T-helper 2 cell treated with Interferon-gamma antibody and Interleukin-4, amounts not matched to agents 5 μg/mL and 100 μg/mL, for 36 hours (primary cell): ENCODE measurements around the gene SLC5A5.

Experiments used
- DNase-seq: peaks from one replicate; pipeline ENCODE4 v3.0.0; 2021; ENCODE audit warnings: low spot score
- H3K27ac Mint-ChIP-seq: one replicate; pipeline ENCODE4 v1.8.0; 2021; ENCODE audit warnings: mild to moderate bottlenecking, mixed read lengths
- H3K27me3 Mint-ChIP-seq: one replicate; pipeline ENCODE4 v1.8.0; 2021; ENCODE audit warnings: low read depth, mixed read lengths
- H3K36me3 Mint-ChIP-seq: one replicate; pipeline ENCODE4 v1.8.0; 2021; ENCODE audit warnings: low read depth, mixed read lengths
- H3K4me1 Mint-ChIP-seq: one replicate; pipeline ENCODE4 v1.8.0; 2021; ENCODE audit warnings: low read depth, mixed read lengths
- H3K4me3 Mint-ChIP-seq: one replicate; pipeline ENCODE4 v1.8.0; 2022; ENCODE audit warnings: mild to moderate bottlenecking, moderate library complexity, mixed read lengths
- H3K9me3 Mint-ChIP-seq: one replicate; pipeline ENCODE4 v1.8.0; 2021; ENCODE audit warnings: mixed read lengths

Gene SLC5A5

DNA sequence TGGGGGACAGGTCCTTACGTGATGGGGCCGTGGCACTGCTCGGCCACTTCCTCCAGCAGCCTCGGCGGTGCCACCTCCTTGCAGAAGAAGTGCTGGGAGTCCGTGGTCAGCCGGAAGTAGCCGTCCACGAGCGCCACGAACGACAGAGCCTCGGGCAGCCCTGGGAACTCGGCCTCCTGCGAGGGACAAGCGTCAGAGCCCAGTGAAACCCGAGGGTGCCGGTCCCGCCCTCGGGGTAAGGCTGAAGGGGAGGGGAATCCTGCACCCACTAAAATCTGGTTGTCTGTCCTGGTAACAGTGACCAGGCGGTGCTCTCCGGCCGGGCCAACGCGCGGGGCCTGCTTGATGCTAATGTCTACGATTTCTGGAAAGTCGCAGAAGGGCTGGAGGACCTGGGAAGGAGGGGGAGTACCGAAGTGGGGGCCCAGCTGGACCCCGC, 30.4 kb upstream of the SLC5A5 start:
- peaks cover 76% of the 10 kb centered on the region for H3K36me3 Mint-ChIP-seq
- no peak for DNase-seq
- no peaks in the 10 kb centered on the region for H3K9me3 Mint-ChIP-seq
- H3K27ac Mint-ChIP-seq = no peak overlapping the region
- no peaks in the 10 kb centered on the region for H3K27me3 Mint-ChIP-seq
- H3K4me1 Mint-ChIP-seq = peaks cover 20% of the 10 kb centered on the region
- H3K4me3 Mint-ChIP-seq = no peak overlapping the region

DNA sequence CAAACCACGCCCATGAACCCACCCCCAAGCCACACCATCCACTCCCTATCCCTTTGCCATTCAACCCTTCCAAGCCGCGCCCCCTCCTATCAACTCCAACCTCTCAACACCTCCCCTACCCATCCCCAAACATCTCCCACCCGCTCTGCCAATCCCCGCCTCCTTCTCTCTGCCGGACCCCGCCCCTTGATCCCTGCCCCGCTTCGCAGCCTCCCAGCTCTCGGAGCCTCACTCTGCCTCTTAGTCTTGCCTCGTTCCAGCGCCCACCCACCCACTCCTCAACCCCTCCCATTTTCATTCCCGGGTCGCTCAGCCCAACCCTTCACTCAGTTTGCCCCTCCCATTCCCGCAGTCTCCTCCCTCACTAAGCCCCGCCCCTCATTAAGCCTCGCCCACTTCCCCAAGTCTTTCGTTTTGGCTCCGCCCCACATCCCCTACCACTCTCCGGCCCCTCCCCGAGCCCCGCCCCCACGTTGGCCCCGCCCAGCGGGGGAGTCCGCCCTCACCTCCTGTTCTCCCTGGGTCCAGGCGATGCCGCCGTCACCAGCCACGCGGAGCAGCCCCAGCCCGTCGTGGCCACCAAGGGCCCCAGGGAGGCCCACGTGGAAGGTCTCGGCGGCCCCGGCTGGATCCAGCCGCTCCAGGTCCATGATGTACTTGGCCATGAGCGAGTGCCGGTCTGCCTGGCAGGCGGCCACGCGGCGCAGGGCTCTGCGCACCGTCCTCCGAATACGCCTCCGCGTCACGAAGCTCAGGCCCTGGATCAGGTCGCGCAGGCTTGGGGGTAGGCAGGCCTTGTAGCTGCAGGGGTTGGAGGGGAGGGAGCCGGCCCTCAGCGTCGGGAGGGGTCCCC, 29.7 kb upstream of the SLC5A5 start:
- Mint-ChIP-seq H3K27ac (no peak overlapping the region), H3K36me3 (peaks cover 71% of the 10 kb centered on the region)
- DNase-seq = no peak

DNA sequence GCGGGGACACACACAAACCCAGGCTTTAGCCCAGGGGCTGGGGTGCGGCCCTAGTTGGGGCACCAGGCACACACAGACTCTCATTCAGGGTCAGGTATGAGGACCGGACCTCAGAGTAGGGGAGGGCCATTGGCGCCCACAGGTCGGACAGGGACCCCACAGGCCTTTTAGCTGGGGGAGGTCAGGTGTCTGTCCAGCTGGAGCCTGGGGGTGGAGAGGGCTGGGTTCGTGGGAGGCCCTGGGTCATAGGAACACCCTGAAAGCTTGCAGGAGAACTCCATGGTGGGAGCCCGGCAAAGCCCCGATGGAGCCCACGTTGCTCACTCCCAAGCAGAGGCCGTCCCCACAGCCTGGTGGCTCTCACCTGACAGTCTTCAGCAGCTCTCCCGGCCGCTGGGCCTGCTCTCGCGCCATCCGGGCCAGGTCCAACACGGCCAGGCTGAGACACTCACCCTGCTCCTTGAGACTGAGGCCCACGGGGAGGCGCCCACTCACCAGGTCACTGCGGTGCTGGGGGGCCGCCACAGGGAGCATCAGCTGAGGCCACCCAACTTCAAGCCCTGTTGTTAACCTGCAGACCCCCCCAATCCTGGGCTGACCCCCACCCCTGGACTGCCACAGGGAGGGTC, 29.0 kb upstream of the SLC5A5 start:
- Mint-ChIP-seq H3K27ac (no peak overlapping the region), H3K36me3 (peaks cover 66% of the 10 kb centered on the region)
- DNase-seq = no peak

More for the DNA sequence above, 29.7 kb upstream of the SLC5A5 start:
- Mint-ChIP-seq H3K27me3 (no peaks in the 10 kb centered on the region), H3K4me3 (no peak overlapping the region), H3K9me3 (no peaks in the 10 kb centered on the region), H3K4me1 (peaks cover 22% of the 10 kb centered on the region)

DNA sequence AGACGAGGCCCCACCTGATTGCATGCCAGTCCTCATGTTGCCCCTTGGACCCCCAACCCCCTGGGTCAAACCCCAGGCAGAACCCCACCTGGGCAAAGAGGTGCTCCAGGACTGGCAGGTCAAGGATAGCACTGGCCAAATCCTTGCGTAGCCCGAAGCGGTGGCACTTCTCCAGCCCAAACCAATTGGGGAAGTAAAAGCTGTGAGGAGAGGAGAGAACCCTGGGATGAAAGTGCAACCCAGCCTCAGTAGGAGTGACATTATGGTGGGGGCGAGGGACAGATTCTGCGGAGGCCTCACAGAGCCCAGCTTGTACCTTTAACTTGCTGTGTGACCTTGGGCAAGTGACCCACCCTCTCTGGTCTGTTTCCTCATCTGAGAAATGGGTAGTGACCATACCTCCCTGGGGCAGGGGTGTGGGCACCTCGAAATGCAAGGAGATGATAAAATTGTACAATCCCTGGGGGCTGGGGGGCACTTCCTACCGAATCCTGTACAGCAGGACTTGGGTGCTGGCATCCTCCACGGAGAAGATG, 28.4 kb upstream of the SLC5A5 start:
- H3K4me1 Mint-ChIP-seq = peaks cover 26% of the 10 kb centered on the region
- H3K9me3 Mint-ChIP-seq = no peaks in the 10 kb centered on the region
- H3K27me3 Mint-ChIP-seq = no peaks in the 10 kb centered on the region
- H3K4me3 Mint-ChIP-seq = peak overlapping the region; percentile 18
- H3K36me3 Mint-ChIP-seq = peaks cover 60% of the 10 kb centered on the region
- DNase-seq = no peak
- H3K27ac Mint-ChIP-seq = no peak overlapping the region

More for the DNA sequence above, 29.0 kb upstream of the SLC5A5 start:
- Mint-ChIP-seq H3K9me3 (no peaks in the 10 kb centered on the region), H3K4me1 (peaks cover 22% of the 10 kb centered on the region), H3K27me3 (no peaks in the 10 kb centered on the region), H3K4me3 (no peak overlapping the region)

DNA sequence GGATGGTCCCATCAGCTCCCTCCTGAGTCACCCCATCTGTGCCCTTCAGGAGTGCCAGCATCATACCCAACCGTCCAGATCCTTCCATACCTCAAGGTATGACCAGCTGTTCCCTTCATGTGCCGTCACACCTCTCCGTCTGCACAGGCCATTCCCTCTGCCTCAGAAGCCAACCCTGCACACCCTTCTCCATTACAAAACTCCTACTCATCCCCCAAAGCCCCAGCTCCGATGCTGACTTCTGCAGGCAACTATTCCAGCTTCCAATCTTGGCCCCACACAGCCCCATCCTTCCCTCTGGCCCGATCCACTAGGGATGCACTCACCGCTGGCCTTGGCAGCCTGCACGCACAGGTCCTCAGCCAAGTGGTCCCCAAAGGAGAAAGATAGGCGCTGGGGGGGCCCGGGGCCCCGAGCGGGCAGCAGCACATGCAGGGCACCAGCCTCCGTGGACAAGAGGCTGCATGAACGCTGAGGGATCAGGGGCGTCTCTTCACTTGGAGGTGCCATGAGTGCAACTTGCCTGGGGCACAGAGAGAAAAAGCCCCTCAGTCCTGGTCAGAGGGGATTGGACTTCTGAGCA, 27.7 kb upstream of the SLC5A5 start:
- peaks cover 57% of the 10 kb centered on the region for H3K36me3 Mint-ChIP-seq
- peaks cover 32% of the 10 kb centered on the region for H3K4me1 Mint-ChIP-seq

DNA sequence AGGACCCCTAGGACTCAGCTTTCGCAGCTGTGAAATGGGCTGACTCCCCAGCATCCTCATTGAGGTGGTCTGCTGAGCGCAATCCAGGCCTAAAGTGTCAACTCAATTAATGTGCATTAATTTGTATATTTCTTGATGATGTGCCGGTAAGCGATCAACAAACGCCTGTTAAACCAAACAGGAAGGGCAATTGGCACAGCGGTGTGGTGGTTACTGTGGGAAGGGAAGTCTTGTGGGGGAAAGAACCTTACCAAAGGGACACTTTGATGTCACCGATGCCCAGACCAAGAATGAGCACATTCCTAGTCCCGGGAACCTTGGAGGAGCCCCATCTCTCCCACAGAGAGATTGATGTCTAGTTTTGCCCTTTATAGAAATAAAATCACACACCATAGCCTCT, 25.6 kb upstream of the SLC5A5 start:
- Mint-ChIP-seq H3K9me3 (no peaks in the 10 kb centered on the region), H3K4me3 (peak overlapping the region; percentile 94), H3K36me3 (peaks cover 45% of the 10 kb centered on the region), H3K27me3 (no peaks in the 10 kb centered on the region), H3K27ac (peak overlapping the region; percentile 98), H3K4me1 (peaks cover 49% of the 10 kb centered on the region)
- DNase-seq = no peak

More for the DNA sequence above, 27.7 kb upstream of the SLC5A5 start:
- no peak for DNase-seq
- peak overlapping the region; percentile 17 for H3K27ac Mint-ChIP-seq
- no peaks in the 10 kb centered on the region for H3K27me3 Mint-ChIP-seq
- peak overlapping the region; percentile 18 for H3K4me3 Mint-ChIP-seq
- no peaks in the 10 kb centered on the region for H3K9me3 Mint-ChIP-seq

DNA sequence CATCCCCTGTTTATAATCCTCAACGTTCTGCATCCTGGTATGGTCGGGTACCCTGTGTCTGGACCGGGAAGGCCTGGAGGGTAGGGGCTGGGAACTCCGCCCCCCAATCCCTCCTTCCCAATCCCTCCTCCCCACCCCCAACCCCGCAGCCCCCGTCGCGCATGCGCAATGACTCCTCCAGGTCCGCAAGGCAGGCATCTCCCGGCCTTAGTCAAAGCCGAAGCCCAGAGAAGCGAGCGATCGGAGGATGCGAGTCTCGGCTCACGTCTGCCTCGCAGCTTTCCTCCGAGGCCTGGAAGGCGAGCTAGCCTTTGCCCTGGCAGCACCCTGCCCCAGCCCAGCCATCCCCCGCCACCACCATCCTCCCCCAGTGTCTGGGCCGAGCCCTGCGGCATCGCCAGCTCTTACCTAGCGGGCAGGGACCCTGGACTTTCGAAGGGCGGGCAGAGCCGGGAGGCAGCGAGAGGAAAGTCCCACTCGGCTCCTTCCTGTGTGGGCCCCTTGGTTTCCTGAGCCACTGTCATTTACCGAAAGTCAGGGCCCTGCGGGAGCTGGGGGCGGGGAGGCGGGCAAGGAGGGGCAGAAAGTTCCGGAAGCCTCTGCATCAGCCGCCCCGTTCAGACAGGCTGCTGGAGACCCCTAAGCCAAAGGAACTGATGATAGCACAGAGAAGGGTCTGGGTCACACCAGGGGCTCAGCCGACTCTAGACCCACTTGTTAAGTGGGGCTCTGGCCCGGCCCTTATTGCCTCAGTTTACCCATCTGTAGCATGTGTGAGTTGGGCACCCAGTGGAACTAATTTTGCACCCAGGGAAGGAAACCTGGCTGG, 24.0 kb upstream of the SLC5A5 start, which contains the start of gene JAK3:
Gene JAK3 (minus strand): TSS at position 445 of the 829 bp plus-strand sequence. CDS start 3,565 bp downstream, outside the sequence.
- Mint-ChIP-seq H3K4me1 (peaks cover 56% of the 10 kb centered on the region), H3K27me3 (no peaks in the 10 kb centered on the region), H3K27ac (peak within 1 kb of the TSS; percentile 98), H3K4me3 (peak within 1 kb of the TSS; percentile 94), H3K36me3 (peaks cover 36% of the 10 kb centered on the region), H3K9me3 (peaks cover 5% of the 10 kb centered on the region)
- DNase-seq = peak; percentile 90

DNA sequence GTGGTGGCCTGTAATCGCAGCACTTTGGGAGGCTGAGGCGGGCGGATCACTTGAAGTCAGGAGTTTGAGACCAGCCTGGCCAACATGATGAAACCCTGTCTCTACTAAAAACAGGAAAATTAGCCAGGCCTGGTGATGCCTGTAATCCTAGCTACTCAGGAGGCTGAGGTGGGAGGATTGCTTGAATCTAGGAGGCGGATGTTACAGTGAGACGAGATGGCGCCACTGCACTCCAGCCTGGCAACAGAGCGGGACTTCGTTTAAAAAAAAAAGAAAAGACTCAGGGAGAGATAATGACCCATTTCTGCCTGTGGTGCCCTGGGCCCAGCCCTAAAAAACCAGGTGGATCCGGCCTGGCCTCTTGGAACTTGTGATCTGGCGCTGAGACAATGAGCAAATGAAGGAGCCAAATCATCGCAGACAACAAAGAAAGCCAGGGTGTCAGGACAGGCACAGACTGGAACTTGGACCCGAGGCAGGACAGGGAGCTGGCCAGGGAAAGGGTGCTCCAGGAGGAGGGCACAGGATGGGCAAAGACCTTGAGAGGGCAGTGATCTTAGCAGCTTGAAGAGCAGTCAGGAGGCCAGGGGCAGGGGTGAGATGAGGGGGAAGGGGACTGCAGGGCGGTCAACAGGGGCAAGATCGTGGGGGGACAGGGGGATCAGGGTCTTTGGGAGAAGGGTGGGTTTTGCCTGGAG, 23.0 kb upstream of the SLC5A5 start:
- Mint-ChIP-seq H3K9me3 (peaks cover 5% of the 10 kb centered on the region), H3K36me3 (peaks cover 27% of the 10 kb centered on the region), H3K27ac (peak overlapping the region; percentile 98), H3K27me3 (no peaks in the 10 kb centered on the region), H3K4me1 (peaks cover 56% of the 10 kb centered on the region), H3K4me3 (peak overlapping the region; percentile 94)
- no peak for DNase-seq

DNA sequence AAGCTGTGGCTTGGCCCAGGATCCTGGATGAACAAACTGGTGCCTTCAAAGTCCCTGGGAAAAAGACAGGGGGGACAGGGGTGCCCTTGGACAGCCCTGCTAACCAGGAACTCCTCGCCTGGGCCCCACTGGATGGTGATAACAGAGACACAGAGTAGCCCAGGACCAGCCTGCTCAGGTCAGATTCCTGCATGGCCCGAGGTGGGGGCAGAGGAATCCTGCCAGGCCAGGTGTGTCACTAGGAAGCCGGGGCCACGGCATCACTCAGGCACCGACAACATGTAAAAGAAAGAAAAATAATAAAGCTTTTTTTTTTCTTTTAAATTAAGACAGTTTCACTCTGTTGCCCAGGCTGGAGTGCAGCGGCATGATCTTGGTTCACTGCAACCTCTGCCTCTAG, 17.7 kb upstream of the SLC5A5 start:
- Mint-ChIP-seq H3K4me1 (peaks cover 31% of the 10 kb centered on the region), H3K4me3 (no peak overlapping the region), H3K36me3 (peaks cover 5% of the 10 kb centered on the region), H3K9me3 (peaks cover 5% of the 10 kb centered on the region), H3K27ac (no peak overlapping the region), H3K27me3 (no peaks in the 10 kb centered on the region)
- no peak for DNase-seq

DNA sequence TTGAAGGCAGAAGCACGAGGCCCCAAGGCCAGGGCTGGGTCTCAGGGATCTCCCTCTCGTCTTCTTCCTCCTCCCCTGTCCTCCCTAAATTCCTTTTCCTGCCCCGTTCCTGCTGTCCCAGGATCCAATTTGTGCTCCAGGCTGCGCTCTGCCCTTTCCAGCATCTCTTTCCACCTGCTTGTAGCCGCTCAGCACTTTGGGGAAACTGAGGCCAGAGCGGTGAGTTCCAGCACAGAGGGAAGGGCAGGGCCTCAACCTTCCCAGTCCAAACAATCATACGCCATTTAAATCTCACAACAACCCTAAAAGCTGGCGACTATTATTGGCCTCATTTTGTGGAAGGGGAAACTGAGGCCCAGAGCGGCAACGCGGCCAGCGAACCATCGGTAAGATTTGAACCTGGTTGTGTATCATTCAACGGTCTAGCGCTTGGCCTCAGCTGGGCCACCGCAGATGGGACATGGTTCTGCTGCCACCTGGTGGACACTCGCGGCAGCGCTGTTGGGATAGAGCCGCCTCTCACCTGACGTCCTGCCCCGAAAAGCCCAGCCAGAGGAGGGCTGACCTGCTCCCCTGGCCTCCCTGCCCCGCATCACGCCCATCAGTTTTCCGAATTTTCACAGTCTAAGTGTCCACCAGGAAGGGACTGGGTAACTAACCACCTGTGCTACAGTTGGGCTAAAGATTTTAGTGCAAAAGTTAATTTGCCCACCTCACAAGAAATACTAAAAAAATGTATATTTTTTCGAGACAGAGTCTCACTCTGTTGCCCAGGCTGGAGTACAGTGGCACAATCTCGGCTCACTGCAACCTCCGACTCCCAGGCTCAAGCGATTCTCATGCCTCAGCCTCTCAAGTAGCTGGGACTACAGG, 16.2 kb upstream of the SLC5A5 start:
- peak; percentile 85 for DNase-seq
- peaks cover 5% of the 10 kb centered on the region for H3K9me3 Mint-ChIP-seq
- H3K27me3 Mint-ChIP-seq = no peaks in the 10 kb centered on the region
- peaks cover 14% of the 10 kb centered on the region for H3K36me3 Mint-ChIP-seq
- peak overlapping the region; percentile 68 for H3K27ac Mint-ChIP-seq
- no peak overlapping the region for H3K4me3 Mint-ChIP-seq
- peaks cover 21% of the 10 kb centered on the region for H3K4me1 Mint-ChIP-seq

DNA sequence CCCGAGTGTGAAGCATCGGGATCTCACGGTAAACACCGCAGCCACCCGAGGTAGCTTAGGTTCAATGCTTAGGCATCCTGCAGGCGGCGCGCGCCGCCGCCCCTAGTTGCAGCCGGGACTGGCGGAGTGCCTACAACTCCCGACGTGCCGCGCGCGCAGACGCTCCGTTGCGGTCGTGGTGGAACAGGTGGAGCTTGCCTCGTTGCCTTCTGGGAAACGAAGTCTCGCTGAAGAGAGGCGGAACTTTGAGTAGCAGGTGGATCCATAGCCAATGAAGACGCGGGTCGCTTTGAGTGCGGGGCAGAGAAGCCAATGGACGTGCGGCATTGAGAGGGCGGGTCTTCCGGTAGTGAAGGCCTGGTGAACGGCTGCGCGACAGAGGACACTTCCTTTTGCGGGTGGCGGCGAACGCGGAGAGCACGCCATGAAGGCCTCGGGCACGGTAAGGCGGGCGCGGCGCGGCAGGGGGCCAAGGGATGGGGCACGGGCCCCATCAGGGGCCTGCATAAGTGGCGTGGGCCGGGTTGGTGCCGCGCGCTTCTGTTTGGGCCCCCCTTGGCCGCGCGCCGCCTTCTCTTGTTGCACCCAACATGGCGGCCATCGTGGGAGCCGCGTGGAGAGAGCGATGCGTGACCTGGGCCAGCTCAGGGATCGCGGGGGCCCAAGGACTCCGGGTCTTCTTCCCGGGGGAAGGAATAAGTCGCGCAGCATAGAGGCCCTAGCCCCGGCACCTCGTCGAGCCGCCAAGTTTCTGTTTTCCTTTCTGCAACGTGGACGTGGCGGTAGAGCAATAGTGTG, 12.0 kb upstream of the SLC5A5 start, which contains the start of gene RPL18A:
Gene RPL18A (plus strand): TSS at position 378 of the 798 bp plus-strand sequence. CDS start 47 bp downstream, at position 425.
- no peaks in the 10 kb centered on the region for H3K9me3 Mint-ChIP-seq

More for the DNA sequence above, 12.0 kb upstream of the SLC5A5 start, which contains the start of gene RPL18A:
- peak within 1 kb of the TSS; percentile 99 for H3K27ac Mint-ChIP-seq
- peak within 1 kb of the TSS; percentile 98 for H3K4me3 Mint-ChIP-seq
- peaks cover 48% of the 10 kb centered on the region for H3K36me3 Mint-ChIP-seq
- H3K27me3 Mint-ChIP-seq = no peaks in the 10 kb centered on the region
- peak; percentile 99 for DNase-seq
- peaks cover 21% of the 10 kb centered on the region for H3K4me1 Mint-ChIP-seq
